T-helper 2 cell treated with Interferon-gamma antibody and Interleukin-4, amounts not matched to agents 100 ng/mL and 5 ng/mL, for 36 hours (primary cell): ENCODE data around the gene LASP1. TPM values are rescaled to one million over a fixed set of nuclear protein-coding genes. Genes with fewer than 3 reads are reported as not detected.
"Not testable (repeated sequence)": the region's sequence is repeated elsewhere in the genome, so short reads cannot be mapped to it uniquely, and the experiment has no call there.

Experiments used
- intact Hi-C: fragments of 100-400 bp; cut with micrococcal nuclease; formaldehyde crosslinking; loops from one replicate; pipeline ENCODE4 v1.15.1; 2023
- total RNA-seq: library from RNA; stranded (reverse); gene quantifications from 2 replicates; pipeline ENCODE4 v1.2.3, GENCODE V29; 2022

The LASP1 gene
- total RNA-seq, 1 donor from 2014 or later, result 166 TPM

- intact Hi-C loops, result no loop called here
Observed at GRCh38 chr17:38905375-38905774, 35.5 kb downstream of the LASP1 start.

- intact Hi-C loops, result no loop called here
Observed at GRCh38 chr17:38906460-38907228, 36.8 kb downstream of the LASP1 start.

- intact Hi-C loops, result no loop called here
Observed at GRCh38 chr17:38907930-38908675, 38.2 kb downstream of the LASP1 start.

- intact Hi-C loops, result no loop called here
Observed at GRCh38 chr17:38908676-38909181, 38.9 kb downstream of the LASP1 start.

- intact Hi-C loops, result no loop called here
Observed at GRCh38 chr17:38910325-38910724, 40.5 kb downstream of the LASP1 start.

GRCh38 chr17:38911081-38911730 lies 41.3 kb downstream of the LASP1 start:
- intact Hi-C loops, result no loop called here

- intact Hi-C loops, result not testable (repeated sequence)
Observed at GRCh38 chr17:38911731-38912081, 41.8 kb downstream of the LASP1 start.

- intact Hi-C loops, result no loop called here
Observed at GRCh38 chr17:38912221-38912813, 42.5 kb downstream of the LASP1 start.

- intact Hi-C loops, result no loop called here
Observed at GRCh38 chr17:38914741-38915638, 45.1 kb downstream of the LASP1 start.

- intact Hi-C loops, result no loop called here
Observed at GRCh38 chr17:38915639-38915995, 45.8 kb downstream of the LASP1 start.

GRCh38 chr17:38916771-38917170 lies 46.9 kb downstream of the LASP1 start:
- intact Hi-C loops, result no loop called here

- intact Hi-C loops, result no loop called here
Observed at GRCh38 chr17:38917259-38917658, 47.4 kb downstream of the LASP1 start.

- intact Hi-C loops, result no loop called here
Observed at GRCh38 chr17:38918129-38918913, 48.5 kb downstream of the LASP1 start.

- intact Hi-C loops, result no loop called here
Observed at GRCh38 chr17:38918916-38919315, 49.1 kb downstream of the LASP1 start.

- intact Hi-C loops, result no loop called here
Observed at GRCh38 chr17:38919316-38920078, 49.6 kb downstream of the LASP1 start.

- intact Hi-C loops, result no loop called here
Observed at GRCh38 chr17:38920374-38921291, 50.8 kb downstream of the LASP1 start.

GRCh38 chr17:38921756-38922411 lies 52.0 kb downstream of the LASP1 start:
- intact Hi-C loops, result no loop called here
